GM10847 (cell line): ENCODE results near the gene CLDN2.

Experiments
- POLR2A ChIP-seq: IDR thresholded peaks from 2 replicates; pipeline ENCODE4 v1.6.1; 2011; ENCODE audit not compliant: insufficient read length; ENCODE audit errors: extremely low read depth

CLDN2 gene

GRCh38 chrX:106939566-106939965 lies 19.4 kb downstream of the CLDN2 start:
- no peak for TF ChIP-seq POLR2A

GRCh38 chrX:106940068-106940467 lies 19.9 kb downstream of the CLDN2 start:
- no peak for TF ChIP-seq POLR2A

- TF ChIP-seq POLR2A = no peak
These were observed 26.3 kb downstream of the CLDN2 start for GRCh38 chrX:106946464-106946863.

GRCh38 chrX:106948641-106949040 lies 28.4 kb downstream of the CLDN2 start:
- TF ChIP-seq POLR2A = no peak

- no peak for TF ChIP-seq POLR2A
These were observed 29.2 kb downstream of the CLDN2 start for GRCh38 chrX:106949366-106949765.

- TF ChIP-seq POLR2A = no peak
These were observed 30.2 kb downstream of the CLDN2 start for GRCh38 chrX:106950381-106950780.

- no peak for TF ChIP-seq POLR2A
These were observed 31.0 kb downstream of the CLDN2 start for GRCh38 chrX:106951230-106951629.

GRCh38 chrX:106952089-106952488 lies 31.9 kb downstream of the CLDN2 start:
- TF ChIP-seq POLR2A = no peak

GRCh38 chrX:106952538-106952937 lies 32.3 kb downstream of the CLDN2 start:
- TF ChIP-seq POLR2A = no peak

GRCh38 chrX:106952988-106953387 lies 32.8 kb downstream of the CLDN2 start:
- no peak for TF ChIP-seq POLR2A

- TF ChIP-seq POLR2A = no peak
These were observed 33.8 kb downstream of the CLDN2 start for GRCh38 chrX:106954041-106954440.

GRCh38 chrX:106955004-106955772 lies 35.0 kb downstream of the CLDN2 start:
- TF ChIP-seq POLR2A = no peak

- TF ChIP-seq POLR2A = no peak
These were observed 37.7 kb downstream of the CLDN2 start for GRCh38 chrX:106957856-106958255.

- TF ChIP-seq POLR2A = no peak
These were observed 39.7 kb downstream of the CLDN2 start for GRCh38 chrX:106959901-106960300.

GRCh38 chrX:106963111-106963510 lies 42.9 kb downstream of the CLDN2 start:
- no peak for TF ChIP-seq POLR2A

- TF ChIP-seq POLR2A = no peak
These were observed 44.1 kb downstream of the CLDN2 start for GRCh38 chrX:106964290-106964689.

GRCh38 chrX:106972896-106973295 lies 52.7 kb downstream of the CLDN2 start:
- no peak for TF ChIP-seq POLR2A
